ENCODE measurements around the gene PACSIN2.

The PACSIN2 gene

DNA sequence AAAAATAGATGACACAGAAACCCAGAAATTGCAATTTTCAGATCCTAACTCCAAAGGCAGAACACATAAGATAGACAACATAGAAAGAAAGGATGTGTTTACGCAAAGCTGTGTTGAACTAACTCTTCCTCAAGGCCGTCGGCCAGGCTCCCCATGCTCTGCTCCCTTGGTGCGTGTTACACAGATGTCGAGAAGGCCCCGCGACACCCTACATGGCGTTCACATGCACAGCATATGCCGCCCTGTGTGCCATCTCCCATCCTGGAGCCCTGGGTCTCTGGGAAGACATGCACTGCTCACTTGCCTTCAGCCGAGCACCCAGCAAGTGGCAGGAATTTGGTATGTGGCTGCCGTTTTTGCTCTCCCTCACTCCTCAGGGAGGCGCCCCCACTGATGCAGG is 110.9 kb downstream of the PACSIN2 start:
- no peak overlapping the region for H3K9ac ChIP-seq (ENCODE audit: low read length)
- no peaks in the 10 kb centered on the region for H4K20me1 ChIP-seq (ENCODE audit: low read depth, low read length)

DNA sequence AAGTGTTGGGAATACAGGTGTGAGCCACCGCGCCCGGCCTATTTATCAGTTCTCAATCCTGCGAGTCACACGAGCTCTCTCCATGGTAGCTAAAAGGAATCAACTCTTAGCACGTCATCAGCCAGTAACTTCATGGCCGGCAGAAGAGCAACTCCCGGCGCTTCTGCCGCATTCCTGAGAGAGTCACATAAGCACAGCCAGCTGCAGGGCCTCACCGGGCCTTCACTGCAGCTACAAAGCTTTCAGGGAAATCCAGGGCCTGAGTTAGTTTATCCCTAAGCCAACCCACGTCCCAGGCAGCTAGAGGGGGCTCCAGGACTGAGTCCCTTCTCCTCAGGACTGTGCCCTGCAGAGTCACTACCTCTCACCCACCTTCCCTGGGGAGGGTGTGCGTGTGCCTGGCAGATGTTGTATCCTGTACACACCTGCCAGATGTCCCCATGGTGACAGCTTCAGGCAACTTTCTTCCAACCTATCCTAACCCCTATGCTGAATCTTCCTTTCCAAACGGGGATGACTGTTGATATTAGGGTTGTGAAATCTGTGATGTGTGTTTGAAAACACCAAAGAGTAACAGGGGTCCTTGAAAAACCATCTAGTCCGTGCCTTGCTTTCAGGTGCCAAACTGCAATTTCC is 112.0 kb downstream of the PACSIN2 start:
- Histone ChIP-seq H4K20me1 (ENCODE audit: low read depth, low read length) (no peaks in the 10 kb centered on the region), H3K27me3 (ENCODE audit: low read length) (no peaks in the 10 kb centered on the region), H3K4me3 (ENCODE audit: insufficient read depth, low read length, poor library complexity, severe bottlenecking) (no peak overlapping the region), H3K9me2 (replicated peaks; ENCODE audit: insufficient read depth, low read length) (no peaks in the 10 kb centered on the region), H3K9ac (ENCODE audit: low read length) (no peak overlapping the region), H3K9me3 (ENCODE audit: insufficient read depth, low read length) (no peaks in the 10 kb centered on the region), H3K36me3 (ENCODE audit: low read length) (no peaks in the 10 kb centered on the region), H3K79me2 (ENCODE audit: insufficient read depth, low read length) (no peaks in the 10 kb centered on the region), H3K4me2 (ENCODE audit: low read depth, low read length, poor library complexity, severe bottlenecking) (no peak overlapping the region), H3F3A (ENCODE audit: insufficient read depth) (no peaks in the 10 kb centered on the region), H2AFZ (ENCODE audit: low read depth, low read length, severe bottlenecking) (no peak overlapping the region), H3K27ac (ENCODE audit: low read depth, low read length) (no peak overlapping the region)
- TF ChIP-seq, protein P1, sequence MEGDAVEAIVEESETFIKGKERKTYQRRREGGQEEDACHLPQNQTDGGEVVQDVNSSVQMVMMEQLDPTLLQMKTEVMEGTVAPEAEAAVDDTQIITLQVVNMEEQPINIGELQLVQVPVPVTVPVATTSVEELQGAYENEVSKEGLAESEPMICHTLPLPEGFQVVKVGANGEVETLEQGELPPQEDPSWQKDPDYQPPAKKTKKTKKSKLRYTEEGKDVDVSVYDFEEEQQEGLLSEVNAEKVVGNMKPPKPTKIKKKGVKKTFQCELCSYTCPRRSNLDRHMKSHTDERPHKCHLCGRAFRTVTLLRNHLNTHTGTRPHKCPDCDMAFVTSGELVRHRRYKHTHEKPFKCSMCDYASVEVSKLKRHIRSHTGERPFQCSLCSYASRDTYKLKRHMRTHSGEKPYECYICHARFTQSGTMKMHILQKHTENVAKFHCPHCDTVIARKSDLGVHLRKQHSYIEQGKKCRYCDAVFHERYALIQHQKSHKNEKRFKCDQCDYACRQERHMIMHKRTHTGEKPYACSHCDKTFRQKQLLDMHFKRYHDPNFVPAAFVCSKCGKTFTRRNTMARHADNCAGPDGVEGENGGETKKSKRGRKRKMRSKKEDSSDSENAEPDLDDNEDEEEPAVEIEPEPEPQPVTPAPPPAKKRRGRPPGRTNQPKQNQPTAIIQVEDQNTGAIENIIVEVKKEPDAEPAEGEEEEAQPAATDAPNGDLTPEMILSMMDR (IDR thresholded peaks at IDR 0.05; ENCODE audit: insufficient read depth, low read length, poor library complexity, severe bottlenecking): no peak
- no peak for TF ChIP-seq EZH2phosphoT487 (conservative IDR thresholded peaks at IDR 0.05; ENCODE audit: low read length)

More for the DNA sequence above, 110.9 kb downstream of the PACSIN2 start:
- no peak overlapping the region for H3K27ac ChIP-seq (ENCODE audit: low read depth, low read length)
- TF ChIP-seq, protein P1 (IDR thresholded peaks at IDR 0.05; ENCODE audit: insufficient read depth, low read length, poor library complexity, severe bottlenecking): no peak
- TF ChIP-seq EZH2phosphoT487 (conservative IDR thresholded peaks at IDR 0.05; ENCODE audit: low read length): no peak
- H3K4me3 ChIP-seq (ENCODE audit: insufficient read depth, low read length, poor library complexity, severe bottlenecking): no peak overlapping the region
- no peaks in the 10 kb centered on the region for H3K79me2 ChIP-seq (ENCODE audit: insufficient read depth, low read length)
- H3K27me3 ChIP-seq (ENCODE audit: low read length): no peaks in the 10 kb centered on the region
- H3K9me3 ChIP-seq (ENCODE audit: insufficient read depth, low read length): no peaks in the 10 kb centered on the region
- no peaks in the 10 kb centered on the region for H3F3A ChIP-seq (ENCODE audit: insufficient read depth)
- no peaks in the 10 kb centered on the region for H3K36me3 ChIP-seq (ENCODE audit: low read length)
- H2AFZ ChIP-seq (ENCODE audit: low read depth, low read length, severe bottlenecking): no peak overlapping the region
- H3K4me2 ChIP-seq (ENCODE audit: low read depth, low read length, poor library complexity, severe bottlenecking): no peak overlapping the region
- no peaks in the 10 kb centered on the region for H3K9me2 ChIP-seq (replicated peaks; ENCODE audit: insufficient read depth, low read length)

DNA sequence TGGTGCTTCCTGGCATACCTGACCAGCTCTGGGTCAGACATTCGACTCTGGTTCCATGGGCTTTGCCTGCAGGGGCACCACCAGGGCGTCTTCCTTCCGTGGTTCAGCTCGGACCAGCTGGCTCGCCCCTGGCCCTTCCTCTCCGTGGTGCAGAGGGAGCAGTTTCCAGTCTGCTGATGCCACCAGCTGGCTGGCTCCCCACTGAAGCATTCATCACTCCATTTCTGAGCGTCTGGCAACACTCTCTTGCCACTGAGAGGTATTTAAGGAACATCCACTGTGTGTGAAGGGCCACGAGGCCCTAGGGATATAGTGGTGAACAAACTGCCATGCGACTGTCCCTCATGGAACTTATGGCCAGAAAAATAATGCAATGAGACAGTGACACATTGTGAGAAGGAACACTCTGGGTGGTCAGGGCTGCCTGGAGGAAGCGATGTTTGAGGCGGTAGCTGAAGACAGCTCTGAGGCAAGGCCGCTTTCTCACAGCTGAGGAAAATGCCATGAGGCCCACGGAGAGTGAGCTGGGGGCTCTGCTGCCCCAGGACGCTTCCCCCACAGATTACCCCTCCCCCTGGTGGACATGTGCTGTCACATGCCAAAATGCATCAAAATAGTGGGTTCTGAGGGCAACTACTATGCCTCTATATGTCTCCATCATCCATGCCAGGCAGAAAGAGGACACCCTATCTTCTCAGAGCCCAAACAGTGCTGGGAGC is 113.0 kb downstream of the PACSIN2 start:
- H3K36me3 ChIP-seq (ENCODE audit: low read length): no peaks in the 10 kb centered on the region
- no peak overlapping the region for H3K9ac ChIP-seq (ENCODE audit: low read length)
- TF ChIP-seq, protein P1 (IDR thresholded peaks at IDR 0.05; ENCODE audit: insufficient read depth, low read length, poor library complexity, severe bottlenecking): peak; percentile 13
- TF ChIP-seq EZH2phosphoT487 (conservative IDR thresholded peaks at IDR 0.05; ENCODE audit: low read length): no peak
- no peak overlapping the region for H2AFZ ChIP-seq (ENCODE audit: low read depth, low read length, severe bottlenecking)
- no peaks in the 10 kb centered on the region for H3F3A ChIP-seq (ENCODE audit: insufficient read depth)
- H3K79me2 ChIP-seq (ENCODE audit: insufficient read depth, low read length): no peaks in the 10 kb centered on the region
- no peaks in the 10 kb centered on the region for H4K20me1 ChIP-seq (ENCODE audit: low read depth, low read length)
- H3K27ac ChIP-seq (ENCODE audit: low read depth, low read length): no peak overlapping the region
- no peak overlapping the region for H3K4me3 ChIP-seq (ENCODE audit: insufficient read depth, low read length, poor library complexity, severe bottlenecking)
- H3K27me3 ChIP-seq (ENCODE audit: low read length): no peaks in the 10 kb centered on the region
- no peaks in the 10 kb centered on the region for H3K9me2 ChIP-seq (replicated peaks; ENCODE audit: insufficient read depth, low read length)
- no peak overlapping the region for H3K4me2 ChIP-seq (ENCODE audit: low read depth, low read length, poor library complexity, severe bottlenecking)
- no peaks in the 10 kb centered on the region for H3K9me3 ChIP-seq (ENCODE audit: insufficient read depth, low read length)
